HepG2 (cell line): Measurements from ENCODE around the gene ALDH4A1. TPM values are rescaled to one million over a fixed set of nuclear protein-coding genes. Genes with fewer than 3 reads are reported as not detected.
A peak's percentile ranks its signal among the peaks of the same experiment; 100 is the strongest.

Source experiments
- AHR ChIP-seq: IDR thresholded peaks from 2 replicates; pipeline ENCODE4 v1.6.1; 2018; ENCODE audit warnings: missing genetic modification reagents, missing compliant biosample characterization
- FOXP1 ChIP-seq, 2 experiments: fragments of 450-650 bp in 1 of 2; IDR thresholded peaks; 2 replicates each; pipeline ENCODE4 v1.6.1; 2017 to 2018; ENCODE audit warnings: antibody characterized with exemption in 1 of 2
- HNF4A ChIP-seq: sonication (generic); formaldehyde crosslinking; IDR thresholded peaks from 2 replicates; pipeline ENCODE4 v1.4.0; 2020; ENCODE audit warnings: missing genetic modification reagents
- KLF9 ChIP-seq: IDR thresholded peaks from 2 replicates; pipeline ENCODE4 v1.6.1; 2016; ENCODE audit warnings: low read depth
- MED1 ChIP-seq: sonication (generic); formaldehyde crosslinking; IDR thresholded peaks from 2 replicates; pipeline ENCODE4 v1.4.0; 2020; ENCODE audit warnings: missing genetic modification reagents
- SYNCRIP ChIP-seq: fragments of 200-400 bp; formaldehyde crosslinking; IDR thresholded peaks from 2 replicates; pipeline ENCODE4 v1.6.1; 2018; ENCODE audit warnings: mild to moderate bottlenecking, low read depth, low read length; ENCODE audit not compliant: insufficient read depth
- TEAD3 ChIP-seq: optimal IDR thresholded peaks from 2 replicates; pipeline ENCODE3; 2016; ENCODE audit warnings: borderline replicate concordance
- THYN1 ChIP-seq: sonication (generic); formaldehyde crosslinking; IDR thresholded peaks from 2 replicates; pipeline ENCODE4 v1.8.1; 2023; ENCODE audit warnings: low read depth, mild to moderate bottlenecking, moderate library complexity, missing genetic modification reagents, borderline replicate concordance
- ZNF550 ChIP-seq: sonication (generic); formaldehyde crosslinking; IDR thresholded peaks from 2 replicates; pipeline ENCODE4 v1.4.0; 2020; ENCODE audit warnings: mild to moderate bottlenecking, missing genetic modification reagents, borderline replicate concordance
- ZNF773 ChIP-seq: sonication (generic); formaldehyde crosslinking; IDR thresholded peaks from 2 replicates; pipeline ENCODE4 v1.4.0; 2020; ENCODE audit warnings: missing genetic modification reagents, borderline replicate concordance
- ZSCAN12 ChIP-seq: sonication (generic); formaldehyde crosslinking; IDR thresholded peaks from 2 replicates; pipeline ENCODE4 v1.9.0; 2021; ENCODE audit warnings: mild to moderate bottlenecking, missing genetic modification reagents
- polyA plus RNA-seq, 8 experiments: library from polyadenylated mRNA; depleted of rRNA in 3 of 8; stranded (reverse) in 7 of 8; unstranded in 1 of 8; fragments of >200 nt; fragmentation: Illumina TruSeq in 4 of 8; extraction: Trizol in 4 of 8; gene quantifications; 2 replicates each; pipeline versions ENCODE4 v1.2.1 to v1.2.3, GENCODE V29; 2011 to 2016; ENCODE audit warnings: low read depth in 4 of 8, missing spikeins in 1 of 8, mixed read lengths in 1 of 8; ENCODE audit not compliant: insufficient read depth in 1 of 8
- total RNA-seq, 5 experiments: library from RNA; depleted of rRNA; stranded (reverse); fragments of >200 nt; fragmentation: Illumina TruSeq; extraction: Trizol; gene quantifications; 2 replicates each; pipeline ENCODE4 v1.2.3, GENCODE V29; 2016; ENCODE audit warnings: low read depth in 1 of 5
- TF ChIP-seq, protein P1 (sequence below): sonication (generic); formaldehyde crosslinking; IDR thresholded peaks from 2 replicates; pipeline ENCODE4 v1.4.0; 2020; ENCODE audit warnings: missing genetic modification reagents
- TF ChIP-seq, protein P2 (sequence below): sonication (generic); formaldehyde crosslinking; IDR thresholded peaks from 2 replicates; pipeline ENCODE4 v1.8.0; 2022; ENCODE audit warnings: missing genetic modification reagents, mild to moderate bottlenecking, moderate library complexity, borderline replicate concordance
- TF ChIP-seq, protein P3 (sequence below): sonication (generic); formaldehyde crosslinking; IDR thresholded peaks from 2 replicates; pipeline ENCODE4 v1.4.0; 2020; ENCODE audit warnings: missing genetic modification reagents
- TF ChIP-seq, protein P4 (sequence below): sonication (generic); formaldehyde crosslinking; IDR thresholded peaks from 2 replicates; pipeline ENCODE4 v1.4.0; 2020; ENCODE audit warnings: missing genetic modification reagents, borderline replicate concordance
- TF ChIP-seq, protein P5 (sequence below): IDR thresholded peaks from 2 replicates; pipeline ENCODE4 v1.6.1; 2016; ENCODE audit warnings: missing compliant biosample characterization, missing genetic modification reagents, borderline replicate concordance
- TF ChIP-seq, protein P6 (sequence below): sonication (generic); formaldehyde crosslinking; IDR thresholded peaks from 2 replicates; pipeline ENCODE4 v1.4.0; 2020; ENCODE audit warnings: missing genetic modification reagents

Gene ALDH4A1
- total and polyA plus RNA-seq, 2 of the 13 experiments (the other 11 are each of a cell fraction or from before 2014, with no cell fraction given): 76.4 to 240 TPM

DNA sequence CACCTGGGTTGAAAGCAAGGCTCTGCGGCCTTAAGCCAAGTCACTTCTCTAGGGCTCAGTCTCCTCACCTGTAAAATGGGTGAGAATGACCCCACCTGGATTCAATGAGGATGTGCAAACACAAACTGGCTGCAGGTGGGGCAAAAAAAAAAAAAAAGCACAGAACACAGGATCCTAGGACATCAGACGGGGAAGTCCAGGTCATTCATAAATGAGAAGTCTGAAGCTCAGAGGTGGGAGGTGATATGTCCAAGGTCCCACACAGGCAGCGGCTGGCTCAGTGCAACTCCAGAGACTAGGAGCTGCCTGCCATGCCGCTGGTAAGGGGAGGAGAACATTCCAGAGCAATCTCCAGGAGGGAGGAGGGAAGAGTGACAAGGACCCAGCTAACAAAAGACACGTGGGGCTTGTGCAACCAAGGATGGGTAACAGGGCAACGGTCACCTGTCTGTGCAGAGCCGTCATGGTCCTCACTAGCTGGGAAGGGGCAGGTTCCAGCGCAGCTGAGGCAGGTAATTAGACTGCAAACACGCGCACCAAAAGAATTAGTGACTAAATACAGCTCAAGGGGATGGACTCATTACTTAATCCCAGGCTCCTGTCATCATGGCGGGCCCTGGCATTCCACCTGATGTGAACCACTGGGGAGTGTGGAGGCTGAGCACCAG, 34.6 kb upstream of the ALDH4A1 start (continued):
- TF ChIP-seq, protein P1, sequence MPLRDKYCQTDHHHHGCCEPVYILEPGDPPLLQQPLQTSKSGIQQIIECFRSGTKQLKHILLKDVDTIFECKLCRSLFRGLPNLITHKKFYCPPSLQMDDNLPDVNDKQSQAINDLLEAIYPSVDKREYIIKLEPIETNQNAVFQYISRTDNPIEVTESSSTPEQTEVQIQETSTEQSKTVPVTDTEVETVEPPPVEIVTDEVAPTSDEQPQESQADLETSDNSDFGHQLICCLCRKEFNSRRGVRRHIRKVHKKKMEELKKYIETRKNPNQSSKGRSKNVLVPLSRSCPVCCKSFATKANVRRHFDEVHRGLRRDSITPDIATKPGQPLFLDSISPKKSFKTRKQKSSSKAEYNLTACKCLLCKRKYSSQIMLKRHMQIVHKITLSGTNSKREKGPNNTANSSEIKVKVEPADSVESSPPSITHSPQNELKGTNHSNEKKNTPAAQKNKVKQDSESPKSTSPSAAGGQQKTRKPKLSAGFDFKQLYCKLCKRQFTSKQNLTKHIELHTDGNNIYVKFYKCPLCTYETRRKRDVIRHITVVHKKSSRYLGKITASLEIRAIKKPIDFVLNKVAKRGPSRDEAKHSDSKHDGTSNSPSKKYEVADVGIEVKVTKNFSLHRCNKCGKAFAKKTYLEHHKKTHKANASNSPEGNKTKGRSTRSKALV: no peak
- no peak for TF ChIP-seq FOXP1 (IDR thresholded peaks at IDR 0.05)
- TF ChIP-seq FOXP1 (CRISPR knock-in tag; IDR thresholded peaks at IDR 0.05): peak; percentile 31; the same call in 1 of the 2 replicates
- TF ChIP-seq HNF4A (CRISPR knock-in tag): peak; percentile 84
- no peak for TF ChIP-seq AHR (CRISPR knock-in tag)
- no peak for TF ChIP-seq ZNF773 (CRISPR knock-in tag)
- TF ChIP-seq THYN1 (CRISPR knock-in tag): no peak
- TF ChIP-seq ZSCAN12 (CRISPR knock-in tag): no peak
- TF ChIP-seq, protein P2, sequence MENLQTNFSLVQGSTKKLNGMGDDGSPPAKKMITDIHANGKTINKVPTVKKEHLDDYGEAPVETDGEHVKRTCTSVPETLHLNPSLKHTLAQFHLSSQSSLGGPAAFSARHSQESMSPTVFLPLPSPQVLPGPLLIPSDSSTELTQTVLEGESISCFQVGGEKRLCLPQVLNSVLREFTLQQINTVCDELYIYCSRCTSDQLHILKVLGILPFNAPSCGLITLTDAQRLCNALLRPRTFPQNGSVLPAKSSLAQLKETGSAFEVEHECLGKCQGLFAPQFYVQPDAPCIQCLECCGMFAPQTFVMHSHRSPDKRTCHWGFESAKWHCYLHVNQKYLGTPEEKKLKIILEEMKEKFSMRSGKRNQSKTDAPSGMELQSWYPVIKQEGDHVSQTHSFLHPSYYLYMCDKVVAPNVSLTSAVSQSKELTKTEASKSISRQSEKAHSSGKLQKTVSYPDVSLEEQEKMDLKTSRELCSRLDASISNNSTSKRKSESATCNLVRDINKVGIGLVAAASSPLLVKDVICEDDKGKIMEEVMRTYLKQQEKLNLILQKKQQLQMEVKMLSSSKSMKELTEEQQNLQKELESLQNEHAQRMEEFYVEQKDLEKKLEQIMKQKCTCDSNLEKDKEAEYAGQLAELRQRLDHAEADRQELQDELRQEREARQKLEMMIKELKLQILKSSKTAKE: no peak
- TF ChIP-seq SYNCRIP: no peak
- TF ChIP-seq MED1 (CRISPR knock-in tag): peak; percentile 50
- TF ChIP-seq, protein P3, sequence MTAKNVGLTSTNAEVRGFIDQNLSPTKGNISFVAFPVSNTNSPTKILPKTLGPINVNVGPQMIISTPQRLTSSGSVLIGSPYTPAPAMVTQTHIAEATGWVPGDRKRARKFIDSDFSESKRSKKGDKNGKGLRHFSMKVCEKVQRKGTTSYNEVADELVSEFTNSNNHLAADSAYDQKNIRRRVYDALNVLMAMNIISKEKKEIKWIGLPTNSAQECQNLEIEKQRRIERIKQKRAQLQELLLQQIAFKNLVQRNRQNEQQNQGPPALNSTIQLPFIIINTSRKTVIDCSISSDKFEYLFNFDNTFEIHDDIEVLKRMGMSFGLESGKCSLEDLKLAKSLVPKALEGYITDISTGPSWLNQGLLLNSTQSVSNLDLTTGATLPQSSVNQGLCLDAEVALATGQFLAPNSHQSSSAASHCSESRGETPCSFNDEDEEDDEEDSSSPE (CRISPR knock-in tag): peak; percentile 92
- TF ChIP-seq, protein P4, sequence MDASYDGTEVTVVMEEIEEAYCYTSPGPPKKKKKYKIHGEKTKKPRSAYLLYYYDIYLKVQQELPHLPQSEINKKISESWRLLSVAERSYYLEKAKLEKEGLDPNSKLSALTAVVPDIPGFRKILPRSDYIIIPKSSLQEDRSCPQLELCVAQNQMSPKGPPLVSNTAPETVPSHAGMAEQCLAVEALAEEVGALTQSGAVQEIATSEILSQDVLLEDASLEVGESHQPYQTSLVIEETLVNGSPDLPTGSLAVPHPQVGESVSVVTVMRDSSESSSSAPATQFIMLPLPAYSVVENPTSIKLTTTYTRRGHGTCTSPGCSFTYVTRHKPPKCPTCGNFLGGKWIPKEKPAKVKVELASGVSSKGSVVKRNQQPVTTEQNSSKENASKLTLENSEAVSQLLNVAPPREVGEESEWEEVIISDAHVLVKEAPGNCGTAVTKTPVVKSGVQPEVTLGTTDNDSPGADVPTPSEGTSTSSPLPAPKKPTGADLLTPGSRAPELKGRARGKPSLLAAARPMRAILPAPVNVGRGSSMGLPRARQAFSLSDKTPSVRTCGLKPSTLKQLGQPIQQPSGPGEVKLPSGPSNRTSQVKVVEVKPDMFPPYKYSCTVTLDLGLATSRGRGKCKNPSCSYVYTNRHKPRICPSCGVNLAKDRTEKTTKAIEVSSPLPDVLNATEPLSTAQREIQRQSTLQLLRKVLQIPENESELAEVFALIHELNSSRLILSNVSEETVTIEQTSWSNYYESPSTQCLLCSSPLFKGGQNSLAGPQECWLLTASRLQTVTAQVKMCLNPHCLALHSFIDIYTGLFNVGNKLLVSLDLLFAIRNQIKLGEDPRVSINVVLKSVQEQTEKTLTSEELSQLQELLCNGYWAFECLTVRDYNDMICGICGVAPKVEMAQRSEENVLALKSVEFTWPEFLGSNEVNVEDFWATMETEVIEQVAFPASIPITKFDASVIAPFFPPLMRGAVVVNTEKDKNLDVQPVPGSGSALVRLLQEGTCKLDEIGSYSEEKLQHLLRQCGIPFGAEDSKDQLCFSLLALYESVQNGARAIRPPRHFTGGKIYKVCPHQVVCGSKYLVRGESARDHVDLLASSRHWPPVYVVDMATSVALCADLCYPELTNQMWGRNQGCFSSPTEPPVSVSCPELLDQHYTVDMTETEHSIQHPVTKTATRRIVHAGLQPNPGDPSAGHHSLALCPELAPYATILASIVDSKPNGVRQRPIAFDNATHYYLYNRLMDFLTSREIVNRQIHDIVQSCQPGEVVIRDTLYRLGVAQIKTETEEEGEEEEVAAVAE (CRISPR knock-in tag): no peak
- TF ChIP-seq, protein P5, sequence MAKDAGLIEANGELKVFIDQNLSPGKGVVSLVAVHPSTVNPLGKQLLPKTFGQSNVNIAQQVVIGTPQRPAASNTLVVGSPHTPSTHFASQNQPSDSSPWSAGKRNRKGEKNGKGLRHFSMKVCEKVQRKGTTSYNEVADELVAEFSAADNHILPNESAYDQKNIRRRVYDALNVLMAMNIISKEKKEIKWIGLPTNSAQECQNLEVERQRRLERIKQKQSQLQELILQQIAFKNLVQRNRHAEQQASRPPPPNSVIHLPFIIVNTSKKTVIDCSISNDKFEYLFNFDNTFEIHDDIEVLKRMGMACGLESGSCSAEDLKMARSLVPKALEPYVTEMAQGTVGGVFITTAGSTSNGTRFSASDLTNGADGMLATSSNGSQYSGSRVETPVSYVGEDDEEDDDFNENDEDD: peak; percentile 95
- no peak for TF ChIP-seq KLF9 (CRISPR knock-in tag)
- no peak for TF ChIP-seq ZNF550
- peak; percentile 96 for TF ChIP-seq TEAD3 (CRISPR knock-in tag)
- TF ChIP-seq, protein P6, sequence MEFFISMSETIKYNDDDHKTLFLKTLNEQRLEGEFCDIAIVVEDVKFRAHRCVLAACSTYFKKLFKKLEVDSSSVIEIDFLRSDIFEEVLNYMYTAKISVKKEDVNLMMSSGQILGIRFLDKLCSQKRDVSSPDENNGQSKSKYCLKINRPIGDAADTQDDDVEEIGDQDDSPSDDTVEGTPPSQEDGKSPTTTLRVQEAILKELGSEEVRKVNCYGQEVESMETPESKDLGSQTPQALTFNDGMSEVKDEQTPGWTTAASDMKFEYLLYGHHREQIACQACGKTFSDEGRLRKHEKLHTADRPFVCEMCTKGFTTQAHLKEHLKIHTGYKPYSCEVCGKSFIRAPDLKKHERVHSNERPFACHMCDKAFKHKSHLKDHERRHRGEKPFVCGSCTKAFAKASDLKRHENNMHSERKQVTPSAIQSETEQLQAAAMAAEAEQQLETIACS (CRISPR knock-in tag): no peak
